ENCODE results near the gene AGRN. TPM values are rescaled to one million over a fixed set of nuclear protein-coding genes. Genes with fewer than 3 reads are reported as not detected.

AGRN gene
- total RNA-seq, 1 experiment from 2014 or later = 134 TPM

- no TSS peak for BruUV-seq (replicated peaks)
- RAD21 ChIA-PET (ENCODE audit: low non-redundant PET in 1 of 2, low total read pairs in 2 of 2, uncharacterized antibody in 2 of 2, unreplicated experiment in 2 of 2) = no interaction called here
- no peaks in the 10 kb centered on the region for H3K27me3 ChIP-seq (ENCODE audit: insufficient read depth, low read length)
- no peak for ATAC-seq
- CTCF ChIA-PET = no interaction called here
- TF ChIP-seq REST (IDR thresholded peaks at IDR 0.05; ENCODE audit: low read depth) (no peak), ZFX (IDR thresholded peaks at IDR 0.05) (no peak), POLR2A (IDR thresholded peaks at IDR 0.05; ENCODE audit: borderline replicate concordance, extremely low read depth, insufficient read depth, insufficient read length) (no peak), ELF1 (IDR thresholded peaks at IDR 0.05; ENCODE audit: borderline replicate concordance, low read depth) (no peak), ZBTB33 (IDR thresholded peaks at IDR 0.05; ENCODE audit: extremely low read depth, insufficient replicate concordance, low read length) (no peak)
- no peak overlapping the region for H3K4me2 ChIP-seq (ENCODE audit: low read length)
- no peaks in the 10 kb centered on the region for H4K20me1 ChIP-seq (ENCODE audit: insufficient read depth)
- H2AFZ ChIP-seq (ENCODE audit: low read depth, low read length, poor library complexity, severe bottlenecking) = no peak overlapping the region
- intact Hi-C loops (cut with micrococcal nuclease) = no loop called here
- H3K36me3 ChIP-seq (ENCODE audit: control insufficient read depth in 1 of 2, insufficient read depth in 2 of 2, low read length in 2 of 2) = no peaks in the 10 kb centered on the region
- no peak for DNase-seq (ENCODE audit: low read depth, low spot score)
- H3K9ac ChIP-seq (ENCODE audit: low read length) = no peak overlapping the region
- H3K9me2 ChIP-seq (ENCODE audit: insufficient read depth) = no peaks in the 10 kb centered on the region
- no peak overlapping the region for H3K4me3 ChIP-seq (replicated peaks in 1 of 2; ENCODE audit: low read depth in 1 of 2, low read length in 2 of 2)
- POLR2A ChIA-PET = no interaction called here
- no peaks in the 10 kb centered on the region for H3K79me2 ChIP-seq (ENCODE audit: insufficient read depth, low read length)
- no peak overlapping the region for H3K27ac ChIP-seq (ENCODE audit: low read depth, low read length)
- H3K9me3 ChIP-seq (ENCODE audit: control insufficient read depth in 1 of 2, insufficient read depth in 1 of 2, low read depth in 1 of 2, low read length in 2 of 2) = peaks cover 0 to 7% of the 10 kb centered on the region in 2 experiments; a peak in 2 of 4 replicates
- no peaks in the 10 kb centered on the region for H3K4me1 ChIP-seq (ENCODE audit: control insufficient read depth in 1 of 2, insufficient read depth in 2 of 2, low read length in 2 of 2)
Measured at GRCh38 chr1:1098681-1099421, 78.9 kb downstream of the AGRN start.

Measured in HCT116 (cell line).